Stimulated activated CD8-positive, alpha-beta memory T cell treated with anti-CD3 and anti-CD28 coated beads, Interleukin-7, amount 100 ng/mL, for 24 hours (primary cell): ENCODE measurements around the gene MFAP4.

ENCODE experiments used
- DNase-seq: peaks from one replicate; pipeline ENCODE4 v3.0.0-alpha.2; 2020; ENCODE audit warnings: low read depth

Gene MFAP4, protein sequence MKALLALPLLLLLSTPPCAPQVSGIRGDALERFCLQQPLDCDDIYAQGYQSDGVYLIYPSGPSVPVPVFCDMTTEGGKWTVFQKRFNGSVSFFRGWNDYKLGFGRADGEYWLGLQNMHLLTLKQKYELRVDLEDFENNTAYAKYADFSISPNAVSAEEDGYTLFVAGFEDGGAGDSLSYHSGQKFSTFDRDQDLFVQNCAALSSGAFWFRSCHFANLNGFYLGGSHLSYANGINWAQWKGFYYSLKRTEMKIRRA

DNA sequence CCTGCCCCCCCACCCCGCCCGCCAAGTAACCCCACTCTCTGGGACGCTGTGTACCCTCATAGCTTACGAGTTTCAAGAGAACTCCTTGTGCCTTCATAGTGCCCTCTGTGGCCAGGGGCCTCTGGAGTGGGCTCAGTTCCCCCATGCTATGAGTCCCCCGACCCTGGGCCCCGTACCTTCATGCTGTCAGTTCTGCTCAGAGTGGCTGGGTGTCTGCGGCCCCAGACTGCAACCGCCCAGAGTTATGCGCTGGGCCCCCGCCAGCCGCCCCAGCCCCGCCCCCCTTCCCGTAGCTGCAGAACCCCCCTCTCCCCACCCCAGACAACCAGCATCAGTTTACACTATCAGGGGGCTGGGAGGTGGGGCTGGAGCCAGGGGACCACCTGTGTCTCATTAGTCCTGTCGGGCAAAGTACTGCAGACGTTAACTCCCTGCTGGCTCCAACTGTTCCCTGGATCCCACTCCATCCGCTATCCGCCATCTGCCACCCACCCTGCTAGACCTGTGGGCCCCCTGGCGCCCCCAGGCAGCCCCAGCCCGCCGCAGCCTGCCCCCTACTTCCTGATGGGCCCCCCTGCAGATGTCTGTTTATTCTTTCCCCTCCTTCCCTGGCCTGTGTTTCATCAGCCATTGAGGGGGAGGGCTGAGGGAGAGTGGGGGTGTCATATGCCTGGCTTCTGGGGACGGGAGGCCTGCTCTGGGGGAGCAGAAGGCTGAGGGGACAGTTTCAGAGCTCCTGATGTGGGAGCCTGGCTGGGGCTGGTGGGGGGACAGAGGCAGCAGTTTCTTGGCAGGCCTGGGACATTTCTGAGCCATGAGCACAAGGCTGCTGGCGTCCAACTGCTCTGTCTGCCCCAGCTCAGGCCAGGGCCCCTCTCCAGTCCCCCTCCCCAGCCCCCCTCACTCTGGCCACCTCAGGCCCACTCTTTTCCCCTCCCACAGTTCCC lies at the start of gene MFAP4:
Gene MFAP4, minus strand, starts transcription at position 217 of the 947 bp plus-strand sequence. Its CDS starts 35 bp downstream, at position 182.
- no peak for DNase-seq

DNA sequence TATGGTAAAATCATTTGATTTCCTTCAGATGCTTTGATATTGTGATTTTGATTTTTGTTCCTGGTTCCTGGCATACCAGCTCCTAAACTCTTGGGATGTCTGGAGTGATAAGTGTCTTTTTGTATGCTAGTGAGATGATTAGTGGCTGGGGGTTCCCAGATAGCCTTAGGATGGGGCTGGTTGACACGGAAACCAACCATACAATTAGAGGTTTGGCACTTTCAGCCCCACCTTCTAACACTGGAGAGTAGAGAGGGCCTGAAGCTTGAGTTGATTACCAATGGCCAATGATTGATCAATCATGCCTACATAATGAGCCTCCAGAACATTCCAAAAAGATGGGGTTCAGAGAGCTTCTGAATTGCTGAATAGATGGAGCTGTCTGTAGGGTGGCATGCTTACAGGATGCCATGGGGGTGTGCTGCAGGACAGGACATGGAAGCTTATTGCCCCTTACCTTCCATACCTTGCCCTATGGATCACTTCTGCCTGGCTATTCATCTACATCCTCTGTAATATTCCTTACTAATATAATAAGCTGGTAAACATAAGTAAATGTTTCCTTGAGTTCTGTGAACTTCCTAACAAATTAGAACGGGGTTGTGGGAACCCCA lies 46.8 kb upstream of the MFAP4 start:
- DNase-seq, result no peak

DNA sequence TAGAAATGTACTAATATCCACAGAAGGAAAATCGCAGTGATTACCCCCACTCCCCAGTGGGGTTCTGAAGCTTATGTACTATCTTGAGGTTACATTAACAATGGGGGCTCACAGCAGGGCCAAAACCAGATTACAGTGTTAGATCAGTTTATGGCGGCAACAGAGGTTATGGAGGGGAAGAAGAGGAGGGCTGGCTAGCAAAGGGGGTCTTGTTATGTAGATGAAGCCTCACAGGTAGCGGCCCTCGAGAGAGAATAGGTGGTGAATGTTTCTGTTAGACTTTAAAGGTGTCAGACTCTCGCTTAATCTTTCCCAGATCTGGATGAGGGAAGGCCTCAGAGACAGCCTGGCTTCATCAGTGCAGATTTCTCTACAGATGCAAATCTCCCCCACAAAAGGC lies 46.3 kb upstream of the MFAP4 start:
- DNase-seq, result no peak

DNA sequence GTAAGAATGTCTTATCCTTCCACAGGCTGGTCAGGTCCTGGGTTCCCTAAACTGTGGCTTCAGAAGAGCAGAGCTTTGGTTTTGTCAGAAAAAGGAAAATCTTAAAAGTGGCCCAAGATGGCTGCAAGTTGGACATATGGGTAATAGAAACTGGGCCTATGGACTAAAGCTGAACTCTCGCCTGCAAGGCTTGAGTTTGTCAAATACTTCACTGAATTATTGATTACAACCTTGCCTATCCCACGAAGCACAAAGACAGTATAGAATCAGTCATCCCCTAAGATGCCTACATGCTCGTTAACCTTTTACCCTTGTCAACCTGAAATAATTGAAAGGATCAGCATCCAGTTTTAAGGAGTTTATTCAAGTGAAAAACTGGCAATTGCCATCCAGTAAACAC lies 44.7 kb upstream of the MFAP4 start:
- DNase-seq, result no peak

DNA sequence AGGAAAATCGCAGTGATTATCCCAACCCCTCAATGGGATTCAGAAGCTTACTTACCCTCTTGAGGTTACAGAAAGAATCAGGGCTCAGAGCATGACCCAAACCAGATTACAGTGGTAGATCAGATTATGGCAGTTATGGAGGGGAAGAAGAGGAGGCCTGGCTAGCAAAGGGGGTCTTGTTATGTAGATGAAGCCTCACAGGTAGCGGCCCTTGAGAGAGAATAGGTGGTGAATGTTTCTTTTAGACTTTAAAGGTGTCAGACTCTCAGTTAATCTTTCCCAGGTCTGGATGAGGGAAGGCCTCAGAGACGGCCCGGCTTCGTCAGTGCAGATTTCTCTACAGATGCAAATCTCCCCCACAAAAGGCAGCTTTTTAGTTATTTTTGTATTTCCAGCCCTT lies 39.6 kb upstream of the MFAP4 start:
- no peak for DNase-seq

DNA sequence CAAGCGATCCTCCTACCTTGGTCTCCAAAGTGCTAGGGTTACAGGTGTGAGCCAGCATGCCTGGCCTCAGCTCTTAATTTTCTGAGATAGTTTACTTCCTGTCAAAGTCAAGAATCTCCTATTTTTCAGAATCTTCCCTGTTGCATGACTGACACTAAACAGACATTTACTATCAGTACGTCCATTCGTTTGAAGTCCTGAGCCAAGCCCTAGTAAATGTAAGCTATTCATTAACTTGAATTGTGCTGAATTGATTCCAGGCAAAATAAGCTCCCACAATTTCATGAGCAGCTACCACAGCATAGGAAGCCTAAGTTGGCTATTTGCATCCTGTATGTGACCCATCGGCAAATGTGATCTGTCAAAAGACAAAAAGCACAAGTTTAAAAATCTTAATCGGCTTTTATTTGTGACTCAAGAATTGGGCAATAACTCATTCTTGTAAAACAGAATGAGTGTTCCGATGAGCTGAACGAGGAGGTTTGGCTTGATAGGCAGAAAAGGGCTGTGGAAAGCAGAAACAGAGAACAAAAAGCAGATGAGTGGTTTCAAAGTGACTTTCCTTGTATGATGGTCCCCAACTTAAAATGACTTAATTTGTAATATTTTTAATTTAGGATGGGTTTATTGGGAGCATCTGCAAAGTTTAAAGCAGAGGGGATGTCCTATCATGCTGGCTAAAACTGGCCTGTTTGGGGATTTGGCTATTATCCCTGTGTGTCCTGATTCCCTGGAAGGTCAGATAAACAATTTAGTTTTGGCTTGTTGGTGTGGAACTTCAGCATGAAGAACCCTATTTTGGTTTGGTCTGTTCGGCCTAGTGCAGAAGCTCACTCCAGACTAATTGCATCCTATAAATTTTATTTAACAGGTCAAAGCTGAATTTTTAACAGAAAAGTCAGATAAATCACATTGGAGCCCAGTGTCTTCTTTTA lies 38.2 kb upstream of the MFAP4 start:
- no peak for DNase-seq

DNA sequence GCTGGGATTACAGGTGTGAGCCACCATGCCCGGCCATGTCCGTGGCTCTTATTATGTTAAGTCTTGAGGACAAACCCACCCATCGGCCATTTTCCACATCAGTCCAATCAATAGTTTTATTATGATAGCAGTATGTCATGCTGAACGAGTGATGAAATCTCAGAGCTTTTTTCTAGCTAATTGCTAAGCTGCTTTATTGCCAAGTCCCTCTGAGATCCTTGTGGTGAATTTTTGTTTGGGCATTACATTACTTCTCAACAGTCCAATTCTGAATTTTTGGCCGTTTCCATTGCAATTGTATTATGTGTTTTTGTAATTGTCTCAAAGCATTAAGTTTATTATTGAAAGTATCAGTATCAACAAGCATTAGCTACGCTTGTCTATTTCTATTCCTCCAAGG lies 34.9 kb upstream of the MFAP4 start:
- DNase-seq, result no peak

DNA sequence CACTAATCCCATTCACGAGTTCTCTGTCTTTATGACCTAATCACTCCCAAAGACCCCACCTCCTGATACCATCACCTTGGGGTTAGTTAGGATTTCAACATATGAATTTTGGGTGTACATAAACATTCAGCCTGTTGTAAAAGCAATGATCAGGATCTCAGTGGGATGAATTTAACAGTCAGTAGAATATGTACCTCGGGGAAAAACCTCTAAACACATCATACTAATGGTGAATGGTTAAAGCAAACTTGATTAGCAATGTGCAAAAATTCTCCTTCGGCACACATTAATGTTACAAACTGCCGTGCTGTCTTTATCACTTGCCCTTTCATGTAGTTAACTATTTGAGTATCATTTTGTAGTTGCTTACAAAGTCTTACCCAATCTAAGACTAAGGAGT lies 34.2 kb upstream of the MFAP4 start:
- DNase-seq, result no peak

DNA sequence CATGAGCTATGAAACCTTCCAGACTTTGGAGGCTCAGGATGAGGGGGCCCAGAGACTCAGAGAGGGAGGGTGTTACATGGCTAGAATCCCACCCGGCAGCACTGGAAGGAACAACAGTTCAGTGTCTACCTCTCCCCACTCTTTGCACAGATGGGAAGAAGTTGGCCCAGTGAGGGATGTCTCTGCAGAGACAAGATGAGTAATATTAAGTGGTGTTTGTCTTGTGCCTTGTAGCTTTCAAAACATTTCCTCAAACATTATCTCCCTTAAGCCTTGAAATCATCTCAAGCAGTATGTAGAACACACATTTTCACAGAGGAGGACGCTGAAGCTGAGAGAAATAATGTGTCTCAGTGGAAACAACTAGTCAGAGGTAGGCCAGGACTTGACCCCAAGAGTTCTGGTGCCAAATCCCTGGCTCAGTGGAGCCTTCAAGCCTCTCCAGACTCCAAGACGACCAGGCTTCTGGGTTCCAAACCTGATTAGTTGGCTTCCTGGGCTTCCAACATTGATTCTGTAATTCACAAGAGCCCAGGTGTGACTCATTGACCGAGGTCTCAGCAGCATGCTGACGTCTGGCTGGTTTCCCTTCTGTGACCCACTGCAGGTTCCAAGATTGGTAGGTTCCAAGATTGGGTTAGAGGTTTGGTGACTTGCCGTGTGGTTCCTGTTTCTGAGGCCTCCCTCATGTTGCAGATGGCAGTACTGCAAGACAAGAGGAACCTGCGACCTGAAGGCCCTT lies 31.4 kb upstream of the MFAP4 start:
- no peak for DNase-seq

DNA sequence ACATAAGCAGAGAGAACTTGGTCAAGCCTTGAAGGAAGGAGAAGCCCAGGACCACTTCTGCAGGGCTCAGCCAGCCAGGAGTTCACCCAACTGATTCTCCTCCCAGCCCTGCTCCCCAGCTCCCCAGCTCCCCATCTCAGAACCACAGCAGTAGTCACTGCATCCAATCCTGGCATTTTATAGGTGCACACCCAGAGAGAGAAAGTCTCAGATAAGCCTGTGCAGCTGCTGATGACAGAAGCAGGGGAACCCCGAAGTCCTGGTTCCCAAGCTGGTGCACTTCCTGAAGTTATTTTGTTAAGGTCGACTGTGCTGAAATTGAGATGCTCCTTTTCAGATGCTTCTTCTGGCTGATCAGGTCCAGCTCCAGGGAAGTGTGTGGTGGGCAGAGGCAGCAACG lies 30.6 kb upstream of the MFAP4 start:
- no peak for DNase-seq

DNA sequence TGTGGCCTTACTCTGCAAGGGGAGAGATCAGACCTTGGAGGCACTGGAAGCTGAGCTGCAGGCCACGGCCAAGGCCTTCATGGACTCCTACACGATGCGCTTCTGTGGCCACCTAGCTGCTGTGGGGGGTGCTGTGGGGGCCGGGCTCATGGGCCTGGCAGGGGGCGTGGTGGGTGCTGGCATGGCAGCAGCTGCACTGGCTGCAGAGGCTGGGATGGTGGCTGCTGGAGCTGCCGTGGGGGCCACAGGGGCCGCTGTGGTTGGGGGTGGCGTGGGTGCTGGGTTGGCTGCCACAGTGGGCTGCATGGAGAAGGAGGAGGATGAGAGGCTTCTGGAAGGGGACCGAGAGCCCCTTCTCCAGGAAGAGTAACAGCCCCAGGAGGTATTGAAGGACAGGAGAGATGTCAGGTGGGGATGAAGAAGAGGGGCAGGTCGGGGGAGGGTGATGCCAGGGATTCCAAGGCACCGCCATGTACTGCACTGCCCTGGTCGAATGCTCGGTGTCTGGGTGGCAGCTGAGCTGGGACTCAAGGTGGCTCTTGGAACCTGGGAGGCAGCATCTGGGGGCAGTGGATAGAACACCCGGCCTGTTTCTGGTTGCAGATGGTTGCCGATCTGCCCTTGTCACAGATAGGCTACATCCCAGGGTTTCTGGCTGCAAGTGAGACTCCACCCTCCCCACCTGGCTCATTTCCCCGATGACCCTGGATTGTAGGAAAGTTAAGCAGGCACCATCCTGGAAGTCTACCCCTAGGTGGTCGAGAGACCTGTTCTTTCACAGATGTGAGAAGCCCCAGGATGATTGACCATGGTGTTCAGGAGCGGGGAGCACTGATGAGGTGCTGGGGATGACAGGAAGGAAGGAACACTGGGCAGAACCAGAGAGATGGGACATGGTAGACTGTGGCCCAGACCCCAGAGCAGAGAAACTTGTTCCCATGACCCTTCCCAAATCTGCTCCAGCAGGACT lies 29.1 kb upstream of the MFAP4 start:
- no peak for DNase-seq

DNA sequence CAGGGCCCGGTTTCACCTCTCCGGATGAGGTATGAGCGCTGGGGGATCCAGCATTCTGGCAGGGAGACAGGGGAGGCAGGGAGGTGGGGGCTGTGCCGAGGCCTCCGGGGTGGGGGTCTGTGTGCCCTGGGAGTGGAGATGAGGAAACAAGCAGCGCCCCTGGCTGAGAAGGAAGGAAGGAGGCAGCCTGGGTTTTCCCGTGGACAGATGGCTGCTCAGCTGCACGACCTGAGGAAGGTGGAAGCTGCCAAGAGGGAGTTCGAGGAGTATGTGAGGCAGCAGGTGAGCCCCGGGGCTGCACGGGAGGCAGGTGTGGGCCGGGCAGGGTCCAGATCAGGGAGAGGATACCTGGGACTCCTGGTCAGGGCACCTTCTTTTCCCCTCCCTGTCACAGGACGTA lies 28.3 kb upstream of the MFAP4 start:
- DNase-seq, result no peak

DNA sequence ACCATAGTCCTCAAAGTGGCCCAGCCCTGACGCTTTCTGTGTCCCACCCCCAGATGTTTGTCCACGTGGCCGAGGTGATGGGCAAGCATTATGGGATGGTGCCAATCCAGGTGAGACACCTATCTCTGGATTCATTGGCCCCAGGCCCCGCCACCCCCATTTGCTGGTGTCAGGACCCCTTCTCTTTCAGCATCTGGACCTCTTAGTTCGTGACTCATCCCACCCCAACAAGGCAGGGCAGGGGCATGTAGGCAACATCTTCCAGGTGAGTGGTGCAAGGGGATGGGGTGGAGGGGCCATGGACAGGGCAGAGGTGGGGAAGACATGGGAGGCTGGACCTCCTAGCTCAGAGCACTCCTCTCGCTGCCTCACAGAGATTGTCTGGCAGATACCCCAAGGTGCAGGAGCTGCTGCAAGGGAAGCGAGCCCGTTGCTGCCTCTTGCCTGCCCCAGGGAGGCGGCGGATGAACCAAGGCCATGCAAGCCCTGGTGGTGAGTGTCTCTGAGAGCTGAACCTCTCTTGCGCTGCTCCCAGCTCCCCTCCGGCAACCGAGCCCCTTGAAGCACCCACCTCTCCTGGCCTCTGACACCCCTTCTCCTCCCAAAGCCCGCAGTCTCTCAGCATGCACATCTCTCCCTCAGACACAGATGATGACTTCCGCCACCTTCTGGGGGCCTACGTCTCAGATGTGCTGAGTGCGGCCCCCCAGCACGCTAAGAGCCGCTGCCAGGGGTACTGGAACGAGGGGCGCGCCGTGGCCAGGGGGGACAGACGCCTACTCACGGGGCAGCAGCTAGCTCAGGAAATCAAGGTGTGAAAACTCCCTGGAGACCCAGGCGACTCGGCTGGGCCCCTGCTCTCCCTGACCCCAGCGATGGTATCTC lies 27.6 kb upstream of the MFAP4 start:
- no peak for DNase-seq

DNA sequence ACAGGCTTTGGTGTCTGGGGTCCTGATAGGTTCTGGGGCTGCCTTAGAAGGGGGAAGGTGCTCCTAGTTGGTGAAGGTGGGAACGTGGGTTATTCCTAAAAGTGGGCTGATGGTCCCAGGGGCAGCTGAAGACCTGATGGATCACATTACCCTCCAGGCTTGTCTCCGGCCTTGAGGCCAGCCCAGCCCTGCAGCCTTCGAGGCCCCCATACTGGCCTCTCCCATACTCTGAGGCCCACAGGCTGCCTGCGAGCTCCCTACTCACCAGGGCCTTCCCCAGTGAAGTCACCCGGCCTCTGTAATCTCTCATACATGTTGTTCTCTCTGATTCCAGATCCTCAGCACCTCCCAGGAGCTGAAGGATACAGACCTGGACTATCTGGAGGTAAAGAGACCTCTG lies 26.8 kb upstream of the MFAP4 start:
- DNase-seq, result no peak

DNA sequence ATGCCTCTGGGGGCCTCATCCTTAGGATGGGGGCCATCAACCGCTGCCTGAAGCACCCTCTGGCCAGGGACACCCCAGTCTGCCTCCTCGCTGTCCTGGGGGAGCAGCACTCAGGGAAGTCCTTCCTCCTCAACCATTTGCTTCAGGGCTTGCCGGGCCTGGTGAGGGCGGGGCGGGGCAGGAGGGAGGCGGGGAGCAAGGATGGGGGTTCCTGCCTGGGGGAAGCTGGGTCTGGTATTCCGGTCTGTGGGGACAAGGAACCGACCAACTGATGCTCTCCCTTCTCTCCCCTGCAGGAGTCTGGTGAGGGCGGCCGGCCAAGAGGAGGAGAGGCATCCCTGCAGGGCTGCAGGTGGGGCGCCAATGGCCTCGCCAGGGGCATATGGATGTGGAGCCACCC lies 26.0 kb upstream of the MFAP4 start:
- DNase-seq, result no peak

DNA sequence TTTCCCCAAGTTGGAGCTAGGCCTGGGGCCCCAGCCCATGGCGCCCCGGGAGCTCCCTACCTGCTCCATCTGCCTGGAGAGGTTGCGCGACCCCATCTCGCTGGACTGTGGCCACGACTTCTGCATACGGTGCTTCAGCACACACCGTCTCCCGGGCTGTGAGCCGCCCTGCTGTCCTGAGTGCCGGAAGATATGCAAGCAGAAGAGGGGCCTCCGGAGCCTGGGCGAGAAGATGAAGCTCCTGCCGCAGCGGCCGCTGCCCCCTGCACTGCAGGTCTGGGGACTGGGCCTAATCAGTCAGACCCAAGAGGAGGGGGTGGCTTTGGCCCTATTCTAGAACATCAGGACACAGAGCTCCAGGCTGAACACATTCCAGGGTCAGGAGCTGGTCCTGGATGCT lies 25.5 kb upstream of the MFAP4 start:
- no peak for DNase-seq

DNA sequence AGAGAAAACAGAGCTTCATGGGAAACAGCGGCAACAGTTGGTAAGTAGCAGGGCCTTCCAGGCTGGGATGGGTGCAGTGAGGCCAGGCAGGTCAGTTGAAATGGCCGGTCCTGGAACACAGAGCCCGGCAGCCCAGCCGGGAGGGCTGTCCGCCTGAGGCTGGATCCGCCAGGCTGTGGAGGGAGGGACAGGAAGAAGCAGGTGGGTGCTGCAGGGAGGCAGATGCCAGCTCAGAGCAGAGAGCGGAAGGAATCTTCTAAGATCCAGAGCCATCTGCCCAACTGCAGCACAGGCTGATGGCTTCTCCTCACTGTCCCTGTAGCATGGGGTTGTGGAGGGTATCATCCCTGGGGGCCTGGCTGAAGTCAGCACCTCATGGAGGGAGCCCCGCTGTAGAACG lies 24.6 kb upstream of the MFAP4 start:
- no peak for DNase-seq

DNA sequence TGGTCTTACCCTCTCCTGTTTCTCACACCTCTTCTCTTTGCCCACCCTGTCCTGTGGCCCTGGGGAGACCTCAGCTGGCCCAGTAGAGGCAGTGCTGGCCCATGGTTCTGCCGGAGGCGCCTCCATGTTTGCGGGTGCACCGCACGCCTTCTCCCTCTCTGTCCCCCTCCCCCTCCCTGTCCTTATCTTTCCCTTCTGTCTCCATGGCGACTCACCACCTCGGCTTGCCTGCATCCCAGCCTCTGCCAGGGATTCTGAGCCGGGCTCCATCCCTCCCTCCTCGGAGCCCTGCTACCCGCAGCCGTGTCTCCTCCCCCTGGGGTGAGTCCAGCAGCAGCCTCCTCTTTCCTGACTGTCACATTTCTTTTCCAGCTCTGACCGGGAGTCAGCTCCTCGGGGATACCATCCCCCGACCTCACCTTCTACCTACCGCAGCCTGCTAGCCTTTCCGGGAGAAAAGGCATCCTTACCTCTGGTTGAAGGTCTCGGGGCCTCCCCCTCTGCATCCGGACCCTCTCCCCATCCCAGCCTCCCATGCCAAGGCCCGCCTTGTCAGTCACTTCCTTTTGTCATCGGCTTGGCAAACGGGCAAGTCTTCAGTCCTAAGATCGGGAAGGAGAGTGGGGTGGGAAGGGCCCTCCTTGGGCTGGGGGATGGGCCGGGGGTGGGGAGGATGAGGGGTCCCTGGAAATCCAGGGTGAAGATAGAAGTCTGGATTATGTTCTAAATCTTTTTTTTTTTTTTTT lies 24.1 kb upstream of the MFAP4 start, which contains the start of gene RNF112:
Gene RNF112, plus strand, starts transcription at position 358 of the 746 bp plus-strand sequence. Its CDS starts 177 bp downstream, at position 535.
- no peak for DNase-seq
